IMR-90 (cell line): Measurements from ENCODE around the gene COL9A3. TPM values are rescaled to one million over a fixed set of nuclear protein-coding genes. Genes with fewer than 3 reads are reported as not detected.

Source experiments
- ATAC-seq: fragments of 200-7000 bp; cut with Tn5 transposase; 2 replicates; pipeline ENCODE4 v1.9.1; 2020; ENCODE audit warnings: low read depth, mild to moderate bottlenecking, moderate library complexity
- BruUV-seq: library from RNA; stranded (reverse); fragments of 400-500 nt; replicated peaks from 2 replicates; lab custom pipeline; 2021; lab: Mats Ljungman, UMichigan
- CTCF ChIA-PET: fragments of 300-600 bp; formaldehyde crosslinking; extraction: SDS; loops from one replicate; lab custom pipeline; 2021; ENCODE audit warnings: antibody characterized with exemption; lab: Yijun Ruan, JAX
- POLR2A ChIA-PET: fragments of 300-600 bp; sonication (Branson Sonifier 250); formaldehyde crosslinking; loops from one replicate; lab custom pipeline; 2022; ENCODE audit warnings: antibody characterized with exemption; ENCODE audit not compliant: unreplicated experiment; lab: Charles Lee
- DNase-seq: peaks from one replicate; pipeline ENCODE4 v3.0.0; 2013
- H2AFZ ChIP-seq: replicated peaks from 2 replicates; pipeline ENCODE3; 2013; ENCODE audit warnings: low read length, mild to moderate bottlenecking; ENCODE audit not compliant: poor library complexity
- H2AK5ac ChIP-seq: 2 replicates; pipeline ENCODE4 v1.6.1; 2013; ENCODE audit warnings: low read depth, low read length, inconsistent platforms
- H2AK9ac ChIP-seq: replicated peaks from 2 replicates; pipeline ENCODE3; 2013; ENCODE audit warnings: mild to moderate bottlenecking, low read depth, low read length, moderate library complexity; ENCODE audit not compliant: poor library complexity
- H2BK120ac ChIP-seq: 2 replicates; pipeline ENCODE4 v1.6.1; 2013; ENCODE audit warnings: low read depth, low read length, inconsistent platforms
- H2BK15ac ChIP-seq: 3 replicates; pipeline ENCODE4 v1.6.1; 2013; ENCODE audit warnings: low read depth, low read length, inconsistent platforms
- H2BK20ac ChIP-seq: 2 replicates; pipeline ENCODE4 v1.6.1; 2013; ENCODE audit warnings: low read depth, mild to moderate bottlenecking, inconsistent platforms, low read length, moderate library complexity
- H2BK5ac ChIP-seq: 2 replicates; pipeline ENCODE4 v1.6.1; 2013; ENCODE audit warnings: mild to moderate bottlenecking, low read depth, low read length, inconsistent platforms; ENCODE audit not compliant: poor library complexity, severe bottlenecking
- H3K14ac ChIP-seq: replicated peaks from 2 replicates; pipeline ENCODE4 v1.6.1; 2013; ENCODE audit warnings: low read depth, low read length, inconsistent platforms
- H3K18ac ChIP-seq: 2 replicates; pipeline ENCODE4 v1.6.1; 2013; ENCODE audit warnings: low read depth, low read length, control low read depth
- H3K23ac ChIP-seq: 2 replicates; pipeline ENCODE4 v1.6.1; 2013; ENCODE audit warnings: low read depth, low read length, inconsistent platforms
- H3K27ac ChIP-seq: 2 replicates; pipeline ENCODE4 v1.5.1; 2013; ENCODE audit warnings: mild to moderate bottlenecking, control low read depth, low read length; ENCODE audit not compliant: insufficient read depth
- H3K27me3 ChIP-seq: 2 replicates; pipeline ENCODE4 v1.6.1; 2013; ENCODE audit warnings: low read length; ENCODE audit not compliant: control insufficient read depth, insufficient read depth
- H3K36me3 ChIP-seq: 2 replicates; pipeline ENCODE4 v1.6.1; 2013; ENCODE audit warnings: low read length, mixed read lengths; ENCODE audit not compliant: control insufficient read depth, insufficient read depth
- H3K4ac ChIP-seq: 2 replicates; pipeline ENCODE4 v1.6.1; 2013; ENCODE audit warnings: low read depth, low read length, inconsistent platforms
- H3K4me1 ChIP-seq: 2 replicates; pipeline ENCODE4 v1.6.1; 2013; ENCODE audit warnings: low read length, mixed read lengths; ENCODE audit not compliant: control insufficient read depth, insufficient read depth
- H3K4me2 ChIP-seq: 2 replicates; pipeline ENCODE4 v1.6.1; 2013; ENCODE audit warnings: low read depth, mild to moderate bottlenecking, control low read depth, low read length, moderate library complexity
- H3K4me3 ChIP-seq: 2 replicates; pipeline ENCODE4 v1.5.1; 2013; ENCODE audit warnings: low read depth, mild to moderate bottlenecking, control low read depth, low read length, moderate library complexity; ENCODE audit not compliant: insufficient read depth
- H3K56ac ChIP-seq: 2 replicates; pipeline ENCODE4 v1.6.1; 2013; ENCODE audit warnings: low read length, inconsistent platforms; ENCODE audit not compliant: insufficient read depth; ENCODE audit errors: extremely low read depth
- H3K79me1 ChIP-seq, 2 experiments: 2 replicates each; pipeline ENCODE4 v1.6.1; 2013; ENCODE audit warnings: low read length in 2 of 2, inconsistent platforms in 1 of 2, low read depth in 1 of 2
- H3K9ac ChIP-seq: 2 replicates; pipeline ENCODE4 v1.6.1; 2013; ENCODE audit warnings: low read depth, low read length, control low read depth
- H3K9me1 ChIP-seq: 2 replicates; pipeline ENCODE4 v1.6.1; 2013; ENCODE audit warnings: low read length, inconsistent platforms; ENCODE audit not compliant: insufficient read depth
- H3K9me3 ChIP-seq: 2 replicates; pipeline ENCODE4 v1.6.1; 2013; ENCODE audit warnings: low read length; ENCODE audit not compliant: control insufficient read depth, insufficient read depth
- H4K20me1 ChIP-seq: 2 replicates; pipeline ENCODE4 v1.6.1; 2013; ENCODE audit warnings: low read length, inconsistent platforms; ENCODE audit not compliant: insufficient read depth
- H4K5ac ChIP-seq: 2 replicates; pipeline ENCODE4 v1.6.1; 2013; ENCODE audit warnings: mild to moderate bottlenecking, low read depth, low read length, control low read depth
- H4K8ac ChIP-seq, 2 experiments: 2 replicates each; pipeline ENCODE4 v1.6.1; 2013; ENCODE audit warnings: low read depth in 2 of 2, low read length in 2 of 2, control low read depth in 1 of 2, inconsistent platforms in 1 of 2
- H4K91ac ChIP-seq: 2 replicates; pipeline ENCODE4 v1.6.1; 2013; ENCODE audit warnings: low read depth, low read length, inconsistent platforms; ENCODE audit not compliant: insufficient read depth
- CEBPB ChIP-seq: IDR thresholded peaks from 2 replicates; pipeline ENCODE4 v1.6.1; 2012; ENCODE audit warnings: low read depth, low read length, improper control_type of control experiment
- CHD1 ChIP-seq: IDR thresholded peaks from 2 replicates; pipeline ENCODE4 v1.6.1; 2012; ENCODE audit warnings: low read depth, low read length, improper control_type of control experiment
- CTCF ChIP-seq: conservative IDR thresholded peaks from 2 replicates; pipeline ENCODE4 v1.5.1; 2012; ENCODE audit warnings: mild to moderate bottlenecking, low read depth, low read length, improper control_type of control experiment
- ELK1 ChIP-seq: fragments of 150-350 bp; IDR thresholded peaks from 2 replicates; pipeline ENCODE4 v1.6.1; 2016; ENCODE audit warnings: low read depth, mild to moderate bottlenecking, low read length, moderate library complexity, borderline replicate concordance
- FOS ChIP-seq: fragments of 150-350 bp; IDR thresholded peaks from 2 replicates; pipeline ENCODE4 v1.6.1; 2016; ENCODE audit warnings: low read depth, low read length
- MAFK ChIP-seq: IDR thresholded peaks from 2 replicates; pipeline ENCODE4 v1.6.1; 2012; ENCODE audit warnings: low read depth, low read length, improper control_type of control experiment
- MAZ ChIP-seq: IDR thresholded peaks from 2 replicates; pipeline ENCODE4 v1.6.1; 2012; ENCODE audit warnings: low read depth, mild to moderate bottlenecking, low read length, improper control_type of control experiment, moderate library complexity, borderline replicate concordance
- MXI1 ChIP-seq: IDR thresholded peaks from 2 replicates; pipeline ENCODE4 v1.6.1; 2012; ENCODE audit warnings: low read depth, mild to moderate bottlenecking, low read length, moderate library complexity, borderline replicate concordance
- NFE2L2 ChIP-seq: fragments of 150-350 bp; IDR thresholded peaks from 2 replicates; pipeline ENCODE4 v1.6.1; 2016; ENCODE audit warnings: low read depth, mild to moderate bottlenecking, low read length
- POLR2A ChIP-seq: IDR thresholded peaks from 2 replicates; pipeline ENCODE4 v1.6.1; 2012; ENCODE audit warnings: mild to moderate bottlenecking, low read depth, low read length
- RFX5 ChIP-seq: IDR thresholded peaks from 2 replicates; pipeline ENCODE4 v1.8.0; 2012; ENCODE audit warnings: low read depth, mild to moderate bottlenecking, low read length, moderate library complexity
- SMC3 ChIP-seq: fragments of 150-350 bp; IDR thresholded peaks from 2 replicates; pipeline ENCODE4 v1.6.1; 2016; ENCODE audit warnings: low read depth, mild to moderate bottlenecking, antibody characterized with exemption, low read length, moderate library complexity
- USF2 ChIP-seq: fragments of 150-350 bp; IDR thresholded peaks from 2 replicates; pipeline ENCODE4 v1.6.1; 2017; ENCODE audit warnings: mild to moderate bottlenecking, antibody characterized with exemption, low read length, low read depth
- WGBS, 2 experiments: methylation state at CpG; one replicate each; pipeline versions ENCODE4 v1.1.5 to v1.1.7; 2013; ENCODE audit warnings: missing lambda C conversion rate in 2 of 2; ENCODE audit not compliant: insufficient read length in 1 of 2; ENCODE audit errors: extremely low coverage in 2 of 2; 5-methylcytosine and 5-hydroxymethylcytosine counted together
- dilution Hi-C: fragments of 300-500 bp; cut with HindIII; formaldehyde crosslinking; loops from one replicate; pipeline ENCODE4 v1.14.3; 2018; ENCODE audit warnings: low sequenced_read_pairs; ENCODE audit not compliant: unreplicated experiment
- in situ Hi-C: fragments of 300-500 bp; cut with MboI; formaldehyde crosslinking; loops from 3 replicates; pipeline ENCODE4 v1.14.3; 2019; ENCODE audit warnings: low sequenced_read_pairs, inconsistent platforms, mixed read lengths
- intact Hi-C: fragments of 100-400 bp; cut with micrococcal nuclease; formaldehyde crosslinking; loops from 2 replicates; pipeline ENCODE4 v1.10.0; 2022
- polyA plus RNA-seq, 3 experiments: library from polyadenylated mRNA; depleted of rRNA; stranded (reverse); fragments of >200 nt; gene quantifications; 2 replicates each; pipeline ENCODE4 v1.2.3, GENCODE V29; 2012; ENCODE audit warnings: low replicate concordance in 1 of 3
- total RNA-seq: library from RNA; depleted of rRNA; stranded (reverse); fragments of >200 nt; gene quantifications from 2 replicates; pipeline ENCODE4 v1.2.3, GENCODE V29; 2012

COL9A3 gene
- total and polyA plus RNA-seq, 2 of the 4 experiments (the other 2 are of a cell fraction), result 0.36 to 1.4 TPM

GRCh38 chr20:62776692-62777527 lies 39.9 kb upstream of the COL9A3 start (continued):
- TF ChIP-seq RFX5 (no peak), MAFK (no peak), POLR2A (no peak)

- Histone ChIP-seq H2AK9ac (peak overlapping the region; percentile 55), H3K18ac (no peak overlapping the region), H3K9me1 (no peaks in the 10 kb centered on the region; the same call in 1 of the 2 replicates), H3K79me1 (no peaks in the 10 kb centered on the region), H3K27me3 (peaks cover 2% of the 10 kb centered on the region; the same call in 1 of the 2 replicates), H3K4me3 (no peak overlapping the region), H3K14ac (no peak overlapping the region), H3K23ac (no peak overlapping the region), H2AFZ (no peak overlapping the region), H3K9me3 (no peaks in the 10 kb centered on the region), H2BK20ac (no peak overlapping the region), H3K4ac (no peak overlapping the region), H4K8ac (peak overlapping the region in 1 of 2 experiments; percentile 89; a peak in 3 of 4 replicates), H2BK5ac (no peak overlapping the region), H3K9ac (no peak overlapping the region), H3K4me2 (no peak overlapping the region), H4K5ac (no peak overlapping the region), H3K27ac (no peak overlapping the region), H2BK120ac (no peak overlapping the region), H4K91ac (no peak overlapping the region), H4K20me1 (no peaks in the 10 kb centered on the region), H3K4me1 (peaks cover 5% of the 10 kb centered on the region; the same call in 1 of the 2 replicates), H3K56ac (no peak overlapping the region), H2AK5ac (peak overlapping the region; percentile 67; the same call in 1 of the 2 replicates), H2BK15ac (no peak overlapping the region), H3K36me3 (no peaks in the 10 kb centered on the region)
- POLR2A ChIA-PET, result no interaction called here
- intact Hi-C loops, result no loop called here
- ATAC-seq, result no peak
- in situ Hi-C loops, result no loop called here
- CTCF ChIA-PET, result no interaction called here
- no peak for DNase-seq
- 86% methylated on average over 5 of the region's 8 CpGs; no CpG with 5 or more reads in 1 of the 2 experiments for WGBS, 2 experiments
- dilution Hi-C loops, result no loop called here
- BruUV-seq, result no TSS peak
- TF ChIP-seq CEBPB (no peak), MAFK (no peak), FOS (no peak), MAZ (no peak), NFE2L2 (no peak), POLR2A (no peak), CHD1 (no peak), USF2 (no peak), CTCF (no peak), SMC3 (no peak), MXI1 (no peak), ELK1 (no peak)
These were observed 39.4 kb upstream of the COL9A3 start for GRCh38 chr20:62777528-62777830.
